ENCODE data around the gene MARK1. TPM values are rescaled to one million over a fixed set of nuclear protein-coding genes. Genes with fewer than 3 reads are reported as not detected.

The MARK1 gene
- total RNA-seq, 1 donor from 2014 or later, result 5.3 TPM

GRCh38 chr1:220690140-220691052, 162.5 kb downstream of the MARK1 start, which contains the start of gene C1orf115:
C1orf115 (plus strand) TSS chr1:220690363; CDS start chr1:220690403, 40 bp downstream.
- peak; percentile 47 for DNase-seq (ENCODE audit: low spot score)

- no peak for DNase-seq (ENCODE audit: low spot score)
Measured at GRCh38 chr1:220691053-220691684, 163.2 kb downstream of the MARK1 start.

- no peak for DNase-seq (ENCODE audit: low spot score)
Measured at GRCh38 chr1:220692436-220693228, 164.7 kb downstream of the MARK1 start.

- no peak for DNase-seq (ENCODE audit: low spot score)
Measured at GRCh38 chr1:220694866-220695382, 167.0 kb downstream of the MARK1 start.

- no peak for DNase-seq (ENCODE audit: low spot score)
Measured at GRCh38 chr1:220695426-220695825, 167.5 kb downstream of the MARK1 start.

GRCh38 chr1:220696226-220696862, 168.4 kb downstream of the MARK1 start:
- no peak for DNase-seq (ENCODE audit: low spot score)

- no peak for DNase-seq (ENCODE audit: low spot score)
Measured at GRCh38 chr1:220696863-220697231, 168.9 kb downstream of the MARK1 start.

GRCh38 chr1:220697326-220697725, 169.4 kb downstream of the MARK1 start:
- no peak for DNase-seq (ENCODE audit: low spot score)

GRCh38 chr1:220698607-220699016, 170.7 kb downstream of the MARK1 start:
- DNase-seq (ENCODE audit: low spot score), result no peak

- no peak for DNase-seq (ENCODE audit: low spot score)
Measured at GRCh38 chr1:220699044-220699443, 171.1 kb downstream of the MARK1 start.

- peak; percentile 68 for DNase-seq (ENCODE audit: low spot score)
Measured at GRCh38 chr1:220700556-220701179, 172.7 kb downstream of the MARK1 start.

- no peak for DNase-seq (ENCODE audit: low spot score)
Measured at GRCh38 chr1:220701974-220702373, 174.0 kb downstream of the MARK1 start.

GRCh38 chr1:220702733-220703270, 174.9 kb downstream of the MARK1 start:
- no peak for DNase-seq (ENCODE audit: low spot score)

- DNase-seq (ENCODE audit: low spot score), result no peak
Measured at GRCh38 chr1:220703305-220703704, 175.4 kb downstream of the MARK1 start.

- DNase-seq (ENCODE audit: low spot score), result no peak
Measured at GRCh38 chr1:220705782-220706181, 177.8 kb downstream of the MARK1 start.

- DNase-seq (ENCODE audit: low spot score), result no peak
Measured at GRCh38 chr1:220706480-220706879, 178.5 kb downstream of the MARK1 start.

- no peak for DNase-seq (ENCODE audit: low spot score)
Measured at GRCh38 chr1:220707160-220707559, 179.2 kb downstream of the MARK1 start.

GRCh38 chr1:220708244-220708643, 180.3 kb downstream of the MARK1 start:
- no peak for DNase-seq (ENCODE audit: low spot score)

GRCh38 chr1:220708936-220709801, 181.2 kb downstream of the MARK1 start:
- no peak for DNase-seq (ENCODE audit: low spot score)

GRCh38 chr1:220710333-220710732, 182.4 kb downstream of the MARK1 start:
- no peak for DNase-seq (ENCODE audit: low spot score)

Measured in umbilical cord (tissue), 2 donors.